ENCODE results near the gene DGKG.

The DGKG gene

GRCh38 chr3:186108106-186108940 lies 253.7 kb downstream of the DGKG start:
- DNase-seq (ENCODE audit: low read depth): no peak

GRCh38 chr3:186107215-186108105 lies 254.6 kb downstream of the DGKG start:
- no peak for DNase-seq (ENCODE audit: low read depth)

- DNase-seq (ENCODE audit: low read depth): no peak
These were observed 256.5 kb downstream of the DGKG start for GRCh38 chr3:186105543-186105942.

GRCh38 chr3:186102687-186103086 lies 259.3 kb downstream of the DGKG start:
- no peak for DNase-seq (ENCODE audit: low read depth)

- no peak for DNase-seq (ENCODE audit: low read depth)
These were observed 261.6 kb downstream of the DGKG start for GRCh38 chr3:186100398-186100797.

GRCh38 chr3:186099178-186099577 lies 262.9 kb downstream of the DGKG start:
- no peak for DNase-seq (ENCODE audit: low read depth)

GRCh38 chr3:186098740-186099139 lies 263.3 kb downstream of the DGKG start:
- no peak for DNase-seq (ENCODE audit: low read depth)

GRCh38 chr3:186097663-186098451 lies 264.2 kb downstream of the DGKG start:
- DNase-seq (ENCODE audit: low read depth): no peak

- DNase-seq (ENCODE audit: low read depth): no peak
These were observed 264.7 kb downstream of the DGKG start for GRCh38 chr3:186097317-186097662.
